Activated CD4-positive, alpha-beta T cell treated with anti-CD3 and anti-CD28 coated beads for 24 hours (primary cell): Measurements from ENCODE around the gene NFATC2IP.
"Not testable (repeated sequence)": the region's sequence is repeated elsewhere in the genome, so short reads cannot be mapped to it uniquely, and the experiment has no call there.

ENCODE experiments used
- DNase-seq, 2 donors: peaks; one replicate each; pipeline ENCODE4 v3.0.0-alpha.2; 2020; ENCODE audit warnings: low read depth in 2 of 2

Gene NFATC2IP

GRCh38 chr16:28998837-28999236, 48.1 kb downstream of the NFATC2IP start:
- DNase-seq, result no peak

- no peak for DNase-seq
Measured at GRCh38 chr16:28999577-28999976, 48.8 kb downstream of the NFATC2IP start.

GRCh38 chr16:29000019-29000418, 49.3 kb downstream of the NFATC2IP start:
- DNase-seq, result no peak

- DNase-seq, result not testable (repeated sequence)
Measured at GRCh38 chr16:29004496-29005139, 53.9 kb downstream of the NFATC2IP start.

- DNase-seq, result peak; percentile 53 to 65
Measured at GRCh38 chr16:29007730-29008593, 57.2 kb downstream of the NFATC2IP start.

DNA sequence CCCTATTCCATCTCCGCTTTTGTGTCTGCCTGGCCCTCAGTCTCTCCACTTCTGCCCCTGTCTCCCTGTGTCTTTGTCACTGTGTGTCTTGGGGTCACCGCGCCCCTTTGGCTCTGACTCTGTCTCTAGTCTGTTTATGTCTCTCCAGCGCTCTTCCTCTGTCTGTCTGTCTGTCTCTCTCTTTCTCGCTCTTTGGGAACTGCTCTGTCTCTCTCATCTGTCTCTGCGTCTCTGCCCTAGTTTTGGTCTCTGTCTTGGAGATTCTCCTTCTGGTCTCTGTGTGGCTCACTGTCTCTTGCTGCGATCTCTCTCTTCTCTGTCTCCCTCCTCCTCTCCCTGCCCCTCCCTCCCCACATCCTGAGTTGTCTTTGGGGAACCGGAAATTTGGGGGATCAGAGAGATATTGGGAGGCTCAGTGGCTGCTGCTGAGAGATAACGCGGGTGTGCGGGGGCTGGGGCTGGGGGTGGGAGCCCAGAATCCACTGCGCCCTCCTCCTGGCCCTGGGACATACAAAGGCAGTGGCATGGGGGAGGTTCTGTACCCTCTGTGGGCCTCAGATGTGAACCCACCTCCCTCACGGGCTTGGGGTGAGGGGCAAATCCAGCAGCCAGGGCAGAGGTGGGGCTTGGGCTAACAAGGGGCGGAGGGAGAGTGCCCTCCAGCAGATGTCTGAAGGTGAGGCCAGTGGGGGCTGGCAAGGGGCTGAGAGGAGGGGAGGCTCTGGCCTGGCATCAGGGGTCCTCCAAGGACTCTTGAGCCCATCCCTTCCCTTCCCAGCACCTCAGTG, 58.5 kb downstream of the NFATC2IP start:
- no peak for DNase-seq

DNA sequence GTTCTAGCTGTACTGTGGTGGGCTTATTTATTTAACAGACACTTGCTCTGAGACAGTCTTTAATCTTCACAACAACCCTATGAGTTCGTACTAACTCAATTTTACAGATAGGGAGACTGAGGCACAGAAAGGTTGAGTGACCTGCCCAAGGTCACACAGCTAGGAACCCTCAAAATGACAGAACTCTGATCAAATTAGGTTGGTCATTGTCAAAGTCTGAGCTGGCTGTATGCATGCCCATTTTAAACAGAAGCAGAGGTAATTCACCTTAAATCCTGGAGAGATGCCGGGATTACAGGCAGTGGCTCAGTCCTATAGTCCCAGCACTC, 59.1 kb downstream of the NFATC2IP start:
- DNase-seq, result no peak

DNA sequence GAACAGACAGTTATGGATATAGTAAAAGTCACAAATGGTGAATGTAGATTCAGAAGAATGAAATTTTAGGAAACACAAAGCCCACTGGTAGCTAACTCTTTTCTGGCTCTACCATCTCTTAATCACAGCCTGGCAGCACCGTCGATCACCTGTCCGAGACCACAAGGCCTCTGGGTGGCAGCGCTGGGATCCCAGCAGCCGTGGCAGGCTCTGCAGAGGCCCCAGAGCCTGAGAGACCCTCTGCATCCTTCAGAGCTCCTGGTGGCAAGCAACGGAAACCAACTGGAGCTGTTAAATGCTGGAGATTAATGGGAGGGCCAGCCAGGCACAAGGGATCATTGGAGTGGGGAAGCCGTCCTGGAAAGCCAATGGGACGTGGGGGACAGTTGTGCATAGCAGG, 60.4 kb downstream of the NFATC2IP start:
- no peak for DNase-seq

DNA sequence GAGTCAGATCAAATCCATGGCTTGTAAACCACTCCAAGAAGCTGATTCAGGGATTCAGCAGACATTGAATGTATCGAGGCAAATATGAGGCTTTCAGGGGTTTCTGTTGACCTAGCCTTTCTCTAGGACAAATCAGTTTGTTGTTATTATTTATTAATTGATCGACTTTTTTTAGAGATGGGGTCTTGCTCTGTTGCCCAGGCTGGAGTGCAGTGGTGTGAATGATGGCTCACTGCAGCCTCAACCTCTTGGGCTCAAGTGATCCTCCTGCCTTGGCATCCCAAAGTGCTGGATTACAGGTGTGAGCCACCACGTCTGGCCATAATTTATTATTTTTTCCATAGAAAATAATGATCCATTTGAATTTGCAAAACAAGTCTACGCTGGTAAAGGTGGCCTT, 61.1 kb downstream of the NFATC2IP start:
- DNase-seq, result no peak

DNA sequence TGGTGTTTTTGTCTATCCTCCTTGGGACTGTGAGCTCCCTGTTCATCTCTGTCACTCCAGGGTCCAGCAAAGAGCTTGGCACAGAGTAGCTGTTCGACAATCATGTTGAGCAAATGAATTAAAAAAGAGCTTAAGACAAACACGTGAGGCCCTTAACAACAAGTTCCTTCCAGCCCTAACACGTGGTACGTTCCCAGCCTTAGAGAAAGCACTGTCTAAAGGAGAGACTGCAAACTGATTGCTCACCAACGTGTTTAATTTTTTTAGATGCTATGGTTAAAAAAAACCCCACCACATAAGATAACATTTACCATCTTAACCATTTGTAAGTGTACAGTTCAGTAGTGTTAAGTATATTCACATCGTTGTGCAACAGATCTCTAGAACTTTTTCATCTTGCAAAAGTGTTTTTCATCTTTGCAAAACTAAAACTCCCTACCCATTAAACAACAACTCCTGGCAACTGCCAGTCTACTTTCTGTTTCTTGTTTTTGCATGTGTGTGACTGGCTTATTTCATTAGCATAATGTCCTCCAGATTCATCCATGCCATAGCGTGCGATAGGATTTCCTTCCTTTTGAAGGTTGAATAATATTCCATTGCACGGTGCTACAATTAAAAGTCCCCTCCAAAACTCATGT, 62.3 kb downstream of the NFATC2IP start:
- DNase-seq, result no peak

- no peak for DNase-seq
Measured at GRCh38 chr16:29014561-29015069, 63.9 kb downstream of the NFATC2IP start.
